GM12878 (cell line): ENCODE measurements around the gene RABL3. TPM values are rescaled to one million over a fixed set of nuclear protein-coding genes. Genes with fewer than 3 reads are reported as not detected.

Source experiments
- ATAC-seq: fragments of 200-7000 bp; cut with Tn5 transposase; 3 replicates; pipeline ENCODE4 v1.9.1; 2020; ENCODE audit warnings: mild to moderate bottlenecking, moderate library complexity
- BruUV-seq: library from RNA; stranded (reverse); fragments of 400-500 nt; replicated peaks from 2 replicates; lab custom pipeline; 2021; lab: Mats Ljungman, UMichigan
- CTCF ChIA-PET: fragments of 300-600 bp; sonication (Branson Sonifier 250); formaldehyde crosslinking; extraction: SDS; loops from one replicate; lab custom pipeline; 2021; ENCODE audit warnings: inconsistent platforms; lab: Yijun Ruan, JAX
- POLR2A ChIA-PET: fragments of 350-600 bp; formaldehyde crosslinking; extraction: SDS; loops from one replicate; lab custom pipeline; 2021; ENCODE audit warnings: inconsistent platforms; lab: Charles Lee
- RAD21 ChIA-PET: fragments of 300-600 bp; sonication (Branson Sonifier 250); formaldehyde crosslinking; loops from one replicate; lab custom pipeline; 2023; ENCODE audit warnings: antibody characterized with exemption; ENCODE audit not compliant: unreplicated experiment; lab: Charles Lee
- SMC1A ChIA-PET: fragments of 300-600 bp; sonication (Branson Sonifier 250); formaldehyde crosslinking; loops from one replicate; lab custom pipeline; 2023; ENCODE audit not compliant: unreplicated experiment, uncharacterized antibody; lab: Charles Lee
- DNase-seq: peaks from one replicate; pipeline ENCODE4 v3.0.0-alpha.2; 2011; ENCODE audit warnings: low read depth, low spot score
- FAIRE-seq: peaks from 3 replicates; lab custom pipeline; 2011; peaks lifted over from hg19 to GRCh38; lab: Jason Lieb, UNC
- H2AFZ ChIP-seq: 2 replicates; pipeline ENCODE4 v1.6.0; 2011; ENCODE audit warnings: low read depth, low read length, control low read depth; ENCODE audit not compliant: control insufficient read depth
- H3K27ac ChIP-seq: 2 replicates; pipeline ENCODE4 v1.5.1; 2011; ENCODE audit warnings: control low read depth; ENCODE audit not compliant: control insufficient read depth, insufficient read depth
- H3K27me3 ChIP-seq, 2 experiments: replicated peaks in 1 of 2; 2 replicates each; pipeline versions ENCODE4 v1.6.0 to v1.6.1; 2011; ENCODE audit warnings: low read length in 1 of 2; ENCODE audit not compliant: control insufficient read depth in 2 of 2, insufficient read depth in 2 of 2
- H3K36me3 ChIP-seq, 2 experiments: 2 replicates each; pipeline ENCODE4 v1.5.1; 2011; ENCODE audit warnings: low read length in 1 of 2; ENCODE audit not compliant: control insufficient read depth in 2 of 2, insufficient read depth in 2 of 2
- H3K4me1 ChIP-seq: 2 replicates; pipeline ENCODE4 v1.6.1; 2011; ENCODE audit warnings: mild to moderate bottlenecking, low read length, moderate library complexity, mixed read lengths; ENCODE audit not compliant: control insufficient read depth, insufficient read depth
- H3K4me2 ChIP-seq: 2 replicates; pipeline ENCODE4 v1.6.0; 2011; ENCODE audit warnings: control low read depth; ENCODE audit not compliant: control insufficient read depth, insufficient read depth
- H3K4me3 ChIP-seq: fragments of 200-600 bp; sonication (generic); 2 replicates; pipeline ENCODE4 v1.5.1; 2016
- H3K79me2 ChIP-seq: 2 replicates; pipeline ENCODE4 v1.6.0; 2011; ENCODE audit warnings: low read length; ENCODE audit not compliant: control insufficient read depth, insufficient read depth
- H3K9ac ChIP-seq: 2 replicates; pipeline ENCODE4 v1.8.0; 2011; ENCODE audit warnings: low read length, control low read depth, mixed read lengths; ENCODE audit not compliant: control insufficient read depth, insufficient read depth
- H3K9me3 ChIP-seq: replicated peaks from 3 replicates; pipeline ENCODE4 v1.5.1; 2011; ENCODE audit warnings: mild to moderate bottlenecking, low read length; ENCODE audit not compliant: control insufficient read depth, insufficient read depth
- H4K20me1 ChIP-seq: 2 replicates; pipeline ENCODE4 v1.6.0; 2011; ENCODE audit not compliant: control insufficient read depth, insufficient read depth
- ASH2L ChIP-seq: fragments of 300-600, 200-600 bp; sonication (generic); IDR thresholded peaks from 2 replicates; pipeline ENCODE4 v1.6.1; 2017; ENCODE audit warnings: low read depth, mild to moderate bottlenecking, borderline replicate concordance
- ATF2 ChIP-seq: IDR thresholded peaks from 2 replicates; pipeline ENCODE4 v1.6.1; 2012; ENCODE audit warnings: low read length, inconsistent platforms
- BACH1 ChIP-seq: fragments of 450-650 bp; IDR thresholded peaks from 2 replicates; pipeline ENCODE4 v1.6.1; 2017; ENCODE audit warnings: mild to moderate bottlenecking, borderline replicate concordance
- BCL11A ChIP-seq: IDR thresholded peaks from 2 replicates; pipeline ENCODE4 v1.6.1; 2011; ENCODE audit warnings: low read depth, low read length
- CBX3 ChIP-seq: fragments of 200-600 bp; sonication (generic); IDR thresholded peaks from 2 replicates; pipeline ENCODE4 v1.6.1; 2016; ENCODE audit warnings: low read depth, borderline replicate concordance
- CHD2 ChIP-seq: IDR thresholded peaks from 2 replicates; pipeline ENCODE4 v1.6.1; 2011; ENCODE audit warnings: low read depth, low read length, improper control_type of control experiment, borderline replicate concordance
- EP300 ChIP-seq, 2 experiments: fragments of 150-350 bp in 1 of 2; IDR thresholded peaks; 2 replicates each; pipeline ENCODE4 v1.6.1; 2011 to 2012; ENCODE audit warnings: low read depth in 2 of 2, low read length in 2 of 2, borderline replicate concordance in 1 of 2, improper control_type of control experiment in 1 of 2, inconsistent platforms in 1 of 2; ENCODE audit not compliant: control insufficient read depth in 1 of 2
- ETV6 ChIP-seq, 2 experiments: fragments of 450-650 bp in 1 of 2; IDR thresholded peaks in 1 of 2; conservative IDR thresholded peaks in 1 of 2; 2 replicates each; pipeline ENCODE4 v1.6.1; 2014; ENCODE audit warnings: antibody characterized with exemption in 1 of 2, borderline replicate concordance in 1 of 2, low read depth in 1 of 2, mild to moderate bottlenecking in 1 of 2, moderate library complexity in 1 of 2
- FOXM1 ChIP-seq: IDR thresholded peaks from 2 replicates; pipeline ENCODE4 v1.6.1; 2012; ENCODE audit warnings: low read depth, mild to moderate bottlenecking, inconsistent platforms, low read length, moderate library complexity
- IRF4 ChIP-seq: IDR thresholded peaks from 2 replicates; pipeline ENCODE4 v1.6.1; 2011; ENCODE audit warnings: low read depth, low read length
- JUNB ChIP-seq: IDR thresholded peaks from 2 replicates; pipeline ENCODE4 v1.6.1; 2016; ENCODE audit warnings: antibody characterized with exemption, mild to moderate bottlenecking
- MTA3 ChIP-seq: IDR thresholded peaks from 2 replicates; pipeline ENCODE4 v1.6.1; 2012; ENCODE audit warnings: low read length, inconsistent platforms, borderline replicate concordance
- RBBP5 ChIP-seq: fragments of 200-600 bp; sonication (generic); conservative IDR thresholded peaks from 2 replicates; pipeline ENCODE4 v1.6.1; 2016
- SPI1 ChIP-seq: IDR thresholded peaks from 2 replicates; pipeline ENCODE4 v1.6.1; 2011; ENCODE audit warnings: low read depth, mild to moderate bottlenecking, low read length, moderate library complexity, borderline replicate concordance; ENCODE audit not compliant: insufficient read depth
- STAT3 ChIP-seq: IDR thresholded peaks from 2 replicates; pipeline ENCODE4 v1.6.1; 2011; ENCODE audit warnings: low read depth, low read length, improper control_type of control experiment
- TCF12 ChIP-seq: IDR thresholded peaks from 2 replicates; pipeline ENCODE4 v1.6.1; 2011; ENCODE audit warnings: low read depth, mild to moderate bottlenecking, low read length
- ZNF217 ChIP-seq: fragments of 450-650 bp; IDR thresholded peaks from 2 replicates; pipeline ENCODE4 v1.6.1; 2017; ENCODE audit warnings: antibody characterized with exemption, mild to moderate bottlenecking
- WGBS: methylation state at CpG from one replicate; pipeline ENCODE4 v1.1.6; 2016; ENCODE audit warnings: low lambda C conversion rate; ENCODE audit not compliant: insufficient replicate concordance, insufficient coverage; ENCODE audit errors: missing lambda C conversion rate; 5-methylcytosine and 5-hydroxymethylcytosine counted together
- in situ Hi-C: fragments of 300-500 bp; cut with MboI; formaldehyde crosslinking; loops from 9 replicates; pipeline ENCODE4 v1.14.3; 2018; ENCODE audit warnings: mixed read lengths
- intact Hi-C: fragments of 100-400 bp; cut with micrococcal nuclease; formaldehyde crosslinking; loops from one replicate; pipeline ENCODE4 v1.14.2; 2022; ENCODE audit not compliant: unreplicated experiment
- polyA plus RNA-seq, 11 experiments: library from polyadenylated mRNA; depleted of rRNA in 4 of 11; unstranded in 6 of 11; stranded (reverse) in 5 of 11; fragments of >200 nt; fragmentation: Nextera tagmentation in 4 of 11; fragmentation: Illumina TruSeq in 1 of 11; extraction: Ambion mirVana in 4 of 11; extraction: Trizol in 1 of 11; gene quantifications; 1 replicate in 1 of 11; 2 replicates in 10 of 11; pipeline versions ENCODE4 v1.2.1 to v1.2.3, GENCODE V29; 2011 to 2016; ENCODE audit warnings: inconsistent platforms in 2 of 11, missing spikeins in 2 of 11, low read depth in 1 of 11
- total RNA-seq, 4 experiments: library from RNA; depleted of rRNA in 3 of 4; stranded (reverse); fragments of >200 nt in 3 of 4; fragmentation: Illumina TruSeq in 1 of 4; extraction: Trizol in 1 of 4; gene quantifications; 2 replicates each; pipeline versions ENCODE4 v1.2.1 to v1.2.3, GENCODE V29; 2013 to 2021
- TF ChIP-seq, protein P1 (sequence below): fragments of 450-650 bp; IDR thresholded peaks from 2 replicates; pipeline ENCODE4 v1.6.1; 2018; ENCODE audit warnings: mild to moderate bottlenecking, low read depth, moderate library complexity; ENCODE audit not compliant: partially characterized antibody
- TF ChIP-seq, protein P2 (sequence below): IDR thresholded peaks from 2 replicates; pipeline ENCODE4 v1.6.1; 2011; ENCODE audit warnings: borderline replicate concordance, low read depth, mild to moderate bottlenecking, moderate library complexity, mixed read lengths, low read length; ENCODE audit not compliant: insufficient read depth; ENCODE audit errors: extremely low read length

Gene RABL3
- total and polyA plus RNA-seq, 10 of the 15 experiments (the other 5 are each of a cell fraction or from before 2014, with no cell fraction given), result 10.5 to 38.0 (median 25.2) TPM

DNA sequence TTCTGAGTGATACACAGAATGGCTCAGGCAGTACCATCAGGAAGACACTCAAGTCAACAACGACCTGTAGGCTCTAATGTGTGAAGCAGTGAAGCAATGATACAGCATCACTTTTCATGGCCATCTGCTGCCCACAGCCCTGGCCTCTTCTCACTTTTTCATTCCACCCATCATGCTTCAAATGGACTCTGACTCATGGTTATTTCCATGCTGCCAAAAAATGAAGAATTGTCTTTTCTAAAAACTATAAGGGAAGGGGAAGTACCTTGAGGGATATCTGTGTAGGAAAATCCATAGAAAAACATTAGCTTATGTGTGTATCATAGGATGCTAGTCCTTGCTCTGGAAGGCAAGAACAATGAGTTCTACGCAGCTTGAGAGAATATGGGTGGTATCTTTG lies 71.7 kb downstream of the RABL3 start:
- FAIRE-seq (no peak), DNase-seq (no peak), ATAC-seq (no peak)
- Histone ChIP-seq H3K36me3 (no peaks in the 10 kb centered on the region), H3K27ac (no peak overlapping the region), H2AFZ (no peak overlapping the region), H3K4me3 (no peak overlapping the region), H3K79me2 (no peaks in the 10 kb centered on the region), H3K9me3 (no peaks in the 10 kb centered on the region), H3K9ac (no peak overlapping the region), H3K27me3 (no peaks in the 10 kb centered on the region), H3K4me2 (no peak overlapping the region), H3K4me1 (no peaks in the 10 kb centered on the region), H4K20me1 (no peaks in the 10 kb centered on the region)
- ChIA-PET POLR2A (no interaction called here), CTCF (no interaction called here), SMC1A (no interaction called here), RAD21 (no interaction called here)
- 16% methylated on average over 2 of the region's 2 CpGs for WGBS
- intact Hi-C loops (no loop called here), in situ Hi-C loops (no loop called here)
- BruUV-seq, result no TSS peak
- TF ChIP-seq MTA3 (no peak), BACH1 (no peak), EP300 (IDR thresholded peaks at IDR 0.05; ENCODE audit: borderline replicate concordance in 1 of 2, control insufficient read depth in 1 of 2, low read depth in 2 of 2, low read length in 2 of 2) (no peak), CHD2 (no peak), TCF12 (no peak), ASH2L (no peak), ETV6 (conservative IDR thresholded peaks at IDR 0.05 in 1 of 2, IDR thresholded peaks at IDR 0.05 in 1 of 2; ENCODE audit: borderline replicate concordance in 1 of 2, low read depth in 1 of 2) (no peak), BCL11A (no peak), CBX3 (no peak), JUNB (no peak), SPI1 (no peak), STAT3 (no peak), ATF2 (no peak), RBBP5 (no peak), ZNF217 (no peak), FOXM1 (no peak), IRF4 (no peak)
- TF ChIP-seq, protein P1, sequence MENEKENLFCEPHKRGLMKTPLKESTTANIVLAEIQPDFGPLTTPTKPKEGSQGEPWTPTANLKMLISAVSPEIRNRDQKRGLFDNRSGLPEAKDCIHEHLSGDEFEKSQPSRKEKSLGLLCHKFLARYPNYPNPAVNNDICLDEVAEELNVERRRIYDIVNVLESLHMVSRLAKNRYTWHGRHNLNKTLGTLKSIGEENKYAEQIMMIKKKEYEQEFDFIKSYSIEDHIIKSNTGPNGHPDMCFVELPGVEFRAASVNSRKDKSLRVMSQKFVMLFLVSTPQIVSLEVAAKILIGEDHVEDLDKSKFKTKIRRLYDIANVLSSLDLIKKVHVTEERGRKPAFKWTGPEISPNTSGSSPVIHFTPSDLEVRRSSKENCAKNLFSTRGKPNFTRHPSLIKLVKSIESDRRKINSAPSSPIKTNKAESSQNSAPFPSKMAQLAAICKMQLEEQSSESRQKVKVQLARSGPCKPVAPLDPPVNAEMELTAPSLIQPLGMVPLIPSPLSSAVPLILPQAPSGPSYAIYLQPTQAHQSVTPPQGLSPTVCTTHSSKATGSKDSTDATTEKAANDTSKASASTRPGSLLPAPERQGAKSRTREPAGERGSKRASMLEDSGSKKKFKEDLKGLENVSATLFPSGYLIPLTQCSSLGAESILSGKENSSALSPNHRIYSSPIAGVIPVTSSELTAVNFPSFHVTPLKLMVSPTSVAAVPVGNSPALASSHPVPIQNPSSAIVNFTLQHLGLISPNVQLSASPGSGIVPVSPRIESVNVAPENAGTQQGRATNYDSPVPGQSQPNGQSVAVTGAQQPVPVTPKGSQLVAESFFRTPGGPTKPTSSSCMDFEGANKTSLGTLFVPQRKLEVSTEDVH, result no peak
- TF ChIP-seq, protein P2, sequence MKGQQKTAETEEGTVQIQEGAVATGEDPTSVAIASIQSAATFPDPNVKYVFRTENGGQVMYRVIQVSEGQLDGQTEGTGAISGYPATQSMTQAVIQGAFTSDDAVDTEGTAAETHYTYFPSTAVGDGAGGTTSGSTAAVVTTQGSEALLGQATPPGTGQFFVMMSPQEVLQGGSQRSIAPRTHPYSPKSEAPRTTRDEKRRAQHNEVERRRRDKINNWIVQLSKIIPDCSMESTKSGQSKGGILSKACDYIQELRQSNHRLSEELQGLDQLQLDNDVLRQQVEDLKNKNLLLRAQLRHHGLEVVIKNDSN, result no peak
